AG08395 (cell line): ENCODE measurements around the gene LYPD6B.

Experiments used
- DNase-seq: peaks from one replicate; pipeline ENCODE4 v3.0.0; 2012; ENCODE audit warnings: mixed read lengths, low spot score

The LYPD6B gene

DNA sequence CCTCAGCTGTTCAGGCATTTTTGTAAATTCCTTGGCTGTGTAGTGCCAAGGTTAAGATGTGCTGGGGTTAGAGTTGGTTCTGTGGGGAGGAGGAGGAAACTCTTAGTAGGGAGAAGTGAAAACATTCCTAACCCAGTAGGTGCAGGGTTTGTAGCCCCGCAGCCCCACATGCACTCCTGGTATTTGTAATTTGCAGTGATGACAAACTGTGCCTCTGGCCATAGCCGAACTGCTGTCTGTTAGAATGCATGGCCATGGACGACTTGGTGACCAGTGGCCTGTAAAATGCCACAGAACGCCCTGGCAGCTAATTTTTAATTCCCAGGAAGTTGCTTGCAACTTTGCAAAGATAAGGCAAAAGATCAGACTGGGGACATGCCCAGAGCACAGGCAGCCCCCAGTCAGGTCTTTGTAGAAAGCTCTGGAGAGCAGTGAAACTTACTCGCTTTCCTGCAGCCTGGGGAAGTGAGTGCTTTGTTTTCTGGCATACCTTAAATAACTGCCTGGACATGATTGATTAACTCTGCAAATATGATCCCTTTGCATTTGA lies 38.4 kb downstream of the LYPD6B start:
- DNase-seq = no peak

DNA sequence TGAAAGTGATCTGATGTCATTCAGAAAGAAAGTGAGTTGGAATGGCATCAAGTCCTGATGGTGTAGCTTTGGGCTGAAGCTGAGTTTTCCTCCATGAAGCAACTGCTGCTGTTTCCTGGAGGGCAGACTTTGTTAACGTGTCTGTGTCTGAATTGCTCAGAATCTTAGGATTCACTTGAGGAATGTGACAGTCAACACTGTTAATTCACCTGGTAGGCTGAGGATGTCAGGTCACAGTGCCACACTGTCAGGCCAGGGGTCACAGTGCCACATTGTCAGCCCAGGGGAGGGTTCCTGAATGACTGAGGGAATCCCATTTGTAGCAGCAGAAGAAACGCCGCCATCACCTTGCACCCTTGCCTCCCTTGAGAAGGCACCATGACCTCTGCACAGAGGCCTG lies 39.4 kb downstream of the LYPD6B start:
- DNase-seq = no peak

GRCh38 chr2:149080099-149080498 lies 41.6 kb downstream of the LYPD6B start:
- DNase-seq = no peak

- DNase-seq = no peak
These were observed 42.5 kb downstream of the LYPD6B start for GRCh38 chr2:149080971-149081370.

- DNase-seq = no peak
These were observed 43.6 kb downstream of the LYPD6B start for GRCh38 chr2:149082079-149082478.

- no peak for DNase-seq
These were observed 44.2 kb downstream of the LYPD6B start for GRCh38 chr2:149082735-149083134.

DNA sequence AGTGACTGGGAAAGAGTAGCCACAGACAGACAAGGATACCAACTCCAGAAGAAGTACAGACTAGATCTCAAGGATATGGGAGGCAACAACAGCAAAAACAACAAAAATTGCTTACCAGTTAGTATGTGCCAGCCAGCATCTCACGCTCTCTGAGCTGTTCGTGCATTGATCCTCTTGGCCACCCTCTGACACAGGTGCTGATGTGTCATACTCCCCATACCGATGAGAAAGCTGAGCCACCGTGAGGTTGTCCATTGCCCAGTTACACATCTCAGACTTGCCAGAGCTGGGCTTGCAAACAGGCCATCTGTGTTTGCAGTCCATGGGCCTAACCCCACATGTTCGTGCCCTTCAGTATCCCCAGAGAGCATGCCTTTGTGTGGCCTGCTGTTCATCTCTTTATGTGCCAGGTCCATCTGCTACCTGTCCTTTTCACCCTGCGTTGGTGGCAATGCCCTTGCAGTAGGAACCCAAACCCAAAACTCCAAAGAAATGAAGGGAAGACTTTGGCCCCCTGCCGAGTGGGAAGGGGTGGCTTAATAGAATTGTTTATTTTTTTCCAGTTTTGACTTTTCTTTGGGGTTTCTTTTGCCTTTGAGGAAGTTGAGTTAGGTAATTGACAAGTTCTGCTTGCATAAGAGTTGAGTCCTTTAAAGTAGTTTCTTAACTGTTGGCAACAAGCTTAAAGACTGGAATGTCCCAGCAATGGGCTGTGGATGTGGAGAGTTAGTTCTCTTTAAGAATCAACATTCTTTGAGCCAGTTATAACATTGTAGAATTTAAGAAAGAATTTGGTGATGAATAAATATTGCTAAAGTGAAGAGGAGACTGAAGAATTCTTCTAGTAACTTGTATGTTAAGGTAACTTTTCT lies 46.7 kb downstream of the LYPD6B start:
- peak; percentile 59 for DNase-seq

- DNase-seq = no peak
These were observed 49.3 kb downstream of the LYPD6B start for GRCh38 chr2:149087751-149088150.

- no peak for DNase-seq
These were observed 50.6 kb downstream of the LYPD6B start for GRCh38 chr2:149089068-149089467.

- peak; percentile 32 for DNase-seq
These were observed 52.2 kb downstream of the LYPD6B start for GRCh38 chr2:149090706-149091105.

GRCh38 chr2:149093579-149093978 lies 55.1 kb downstream of the LYPD6B start:
- DNase-seq = no peak

GRCh38 chr2:149094217-149095015 lies 55.9 kb downstream of the LYPD6B start:
- peak; percentile 84 for DNase-seq

DNA sequence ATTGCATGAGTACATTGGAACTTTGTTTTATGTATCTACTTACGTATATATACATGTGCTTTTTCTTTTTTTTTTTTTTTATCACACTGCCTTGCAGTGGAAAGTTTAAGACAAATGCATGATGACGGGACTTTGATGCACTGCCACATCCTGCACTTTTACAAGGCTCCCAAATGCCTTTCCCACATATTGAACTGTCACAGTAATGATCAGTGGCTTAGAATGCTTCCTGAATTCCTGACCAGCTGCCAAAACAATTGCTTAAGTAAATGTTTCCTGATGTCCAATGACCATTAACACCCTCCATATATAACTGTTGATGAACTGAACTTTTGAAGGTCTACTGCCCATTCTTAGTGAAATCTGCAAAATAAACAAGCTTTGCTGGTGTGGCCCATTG lies 60.2 kb downstream of the LYPD6B start:
- peak; percentile 63 for DNase-seq

DNA sequence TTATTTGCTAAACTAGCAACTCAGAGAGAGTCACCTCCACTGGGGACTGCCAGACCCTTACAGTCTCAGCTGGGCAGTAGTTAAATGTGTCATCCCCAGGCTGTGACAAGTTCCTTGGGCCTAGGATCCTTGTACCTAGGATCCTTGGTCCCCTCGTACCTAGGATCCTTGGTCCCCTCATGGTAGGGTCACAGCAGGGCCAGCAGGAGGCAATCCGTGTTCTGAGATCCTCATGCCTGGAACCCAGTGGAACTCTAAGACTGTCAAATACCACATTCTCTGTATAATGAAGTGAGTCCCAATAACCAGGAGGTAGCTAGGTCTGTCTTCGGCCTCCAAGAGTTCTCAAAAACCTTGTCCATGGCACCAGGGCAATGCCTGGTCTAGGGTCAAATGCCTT lies 60.8 kb downstream of the LYPD6B start:
- DNase-seq = no peak

DNA sequence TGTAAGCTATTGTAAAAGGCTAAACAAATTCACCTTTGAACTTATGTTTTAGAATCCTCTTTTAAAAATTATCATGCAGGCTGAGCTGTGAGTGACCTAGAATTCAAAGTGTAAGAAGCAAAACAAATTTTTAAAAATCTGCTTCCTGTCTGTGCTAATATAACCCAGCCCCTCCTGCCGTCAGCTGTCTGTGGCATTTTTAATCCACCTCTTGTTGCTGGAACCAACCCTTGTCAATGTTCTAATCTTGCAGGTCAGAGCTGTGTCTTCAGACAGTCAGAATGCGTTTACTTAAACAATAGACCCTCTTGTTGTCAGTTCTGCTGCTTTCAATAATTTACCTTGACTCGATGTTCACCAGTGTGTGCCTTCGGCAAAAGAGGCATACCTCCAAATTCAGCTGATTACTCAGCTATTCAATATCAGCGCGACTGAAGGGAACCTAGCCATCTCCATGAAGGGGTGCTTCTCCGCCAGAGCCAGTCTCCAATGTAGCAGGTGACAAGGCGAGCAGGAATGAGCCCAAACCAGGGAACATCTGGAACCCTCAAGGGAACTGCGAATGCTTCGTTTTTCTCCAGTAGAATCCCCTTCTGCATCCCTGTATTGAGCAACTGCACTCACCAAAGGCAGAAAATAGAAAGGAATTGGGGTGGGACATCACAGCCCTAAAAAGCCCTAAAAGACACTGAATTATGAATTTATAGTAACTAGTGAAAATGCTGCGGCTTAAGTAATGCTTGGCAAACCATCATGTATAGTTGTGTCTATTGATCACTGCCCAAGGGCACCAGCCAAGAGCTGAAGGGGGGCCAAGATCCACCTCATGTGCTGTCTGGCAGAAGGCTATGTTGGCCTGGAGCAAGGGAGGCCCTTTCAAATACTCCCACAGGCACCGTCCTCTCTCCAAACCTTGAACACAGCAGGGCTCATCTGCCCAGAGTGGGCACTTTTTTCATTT lies 62.5 kb downstream of the LYPD6B start:
- DNase-seq = no peak

GRCh38 chr2:149101818-149102217 lies 63.3 kb downstream of the LYPD6B start:
- DNase-seq = no peak

DNA sequence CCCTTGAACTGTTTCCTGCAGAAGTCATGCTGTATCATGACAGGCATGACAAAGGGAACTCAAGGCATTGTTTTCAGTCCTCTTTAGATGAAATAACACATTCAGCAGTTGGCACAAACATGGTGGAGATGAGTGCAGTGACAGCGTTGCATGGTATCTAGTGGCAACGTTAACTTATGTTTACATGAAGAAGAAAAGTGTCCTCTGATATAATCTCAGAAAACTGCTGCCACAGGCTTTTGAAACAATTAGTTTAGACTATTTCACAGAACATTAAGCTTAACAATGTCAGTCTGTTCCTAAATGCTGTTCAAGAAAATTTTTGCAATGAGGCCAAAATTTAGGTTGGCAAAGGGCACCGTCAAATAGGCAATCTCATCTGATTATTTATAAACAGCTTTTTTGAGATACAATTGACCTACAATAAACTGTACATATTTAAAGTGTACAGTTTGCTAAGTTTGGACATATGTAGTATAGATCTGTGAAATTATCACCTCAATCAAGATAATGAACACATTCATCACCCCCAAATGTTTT lies 64.7 kb downstream of the LYPD6B start:
- no peak for DNase-seq

DNA sequence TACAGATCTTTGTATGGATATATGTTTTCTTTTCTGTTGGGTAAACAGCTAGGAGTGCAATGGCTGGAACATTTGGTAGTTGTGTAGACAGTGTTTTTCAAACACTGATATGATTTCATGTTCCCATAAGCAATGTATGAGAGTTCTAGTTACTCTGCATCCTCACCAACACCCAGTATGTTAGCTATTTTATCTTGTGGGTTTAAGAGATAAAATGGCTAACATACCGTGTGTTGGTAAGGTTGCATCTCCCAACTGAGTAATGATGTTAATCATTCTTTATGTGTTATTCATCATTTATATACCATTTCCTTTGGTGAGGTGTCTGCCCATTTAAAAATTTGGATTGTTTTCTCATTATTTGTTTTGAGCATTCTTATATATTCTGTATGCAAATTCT lies 65.7 kb downstream of the LYPD6B start:
- no peak for DNase-seq

GRCh38 chr2:149112068-149112467 lies 73.6 kb downstream of the LYPD6B start:
- DNase-seq = no peak

DNA sequence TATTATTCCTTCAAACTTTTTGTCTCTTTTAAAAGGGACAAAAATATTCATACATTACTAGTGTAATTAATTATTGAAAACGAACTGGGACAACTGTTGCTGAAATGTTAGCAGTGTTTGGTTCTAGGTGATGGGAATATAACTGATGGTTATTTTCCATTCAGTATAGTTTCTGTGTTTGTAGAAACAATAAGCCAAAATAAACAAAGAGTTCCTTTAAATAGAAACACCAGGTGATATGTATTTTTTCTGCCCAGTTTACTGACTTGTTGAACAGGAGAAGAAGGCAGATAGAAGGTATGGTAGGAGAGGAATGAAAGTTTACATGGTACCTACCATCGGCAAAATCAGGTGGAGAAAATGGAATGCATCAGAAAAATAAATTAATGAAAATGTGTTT lies 74.2 kb downstream of the LYPD6B start:
- no peak for DNase-seq

- DNase-seq = no peak
These were observed 77.3 kb downstream of the LYPD6B start for GRCh38 chr2:149115781-149116180.
